Stimulated activated CD4-positive, alpha-beta T cell treated with anti-CD3 and anti-CD28 coated beads, Interleukin-15, amount 100 ng/mL, for 1 hour (primary cell): Measurements from ENCODE around the gene KLHL7.
"Not testable (repeated sequence)": the region's sequence is repeated elsewhere in the genome, so short reads cannot be mapped to it uniquely, and the experiment has no call there.

ENCODE experiments used
- DNase-seq, 2 donors: peaks; one replicate each; pipeline ENCODE4 v3.0.0-alpha.2; 2020; ENCODE audit warnings: low read depth in 1 of 2, low spot score in 1 of 2

KLHL7 gene

GRCh38 chr7:23214423-23214822, 108.8 kb downstream of the KLHL7 start:
- DNase-seq, result no peak

GRCh38 chr7:23214938-23215337, 109.4 kb downstream of the KLHL7 start:
- DNase-seq, result no peak

GRCh38 chr7:23216021-23216420, 110.4 kb downstream of the KLHL7 start:
- no peak for DNase-seq

- no peak for DNase-seq
Observed at GRCh38 chr7:23218196-23218595, 112.6 kb downstream of the KLHL7 start.

- DNase-seq, result no peak
Observed at GRCh38 chr7:23220690-23221305, 115.2 kb downstream of the KLHL7 start.

- no peak for DNase-seq
Observed at GRCh38 chr7:23222439-23223030, 117.0 kb downstream of the KLHL7 start.

- not testable (repeated sequence) for DNase-seq
Observed at GRCh38 chr7:23224364-23224763, 118.8 kb downstream of the KLHL7 start.

- no peak for DNase-seq
Observed at GRCh38 chr7:23226844-23227450, 121.4 kb downstream of the KLHL7 start.
